ENCODE data around the gene PAX3. TPM values are rescaled to one million over a fixed set of nuclear protein-coding genes. Genes with fewer than 3 reads are reported as not detected.

The PAX3 gene
- polyA plus RNA-seq, 1 donor from 2014 or later, result not detected

DNA sequence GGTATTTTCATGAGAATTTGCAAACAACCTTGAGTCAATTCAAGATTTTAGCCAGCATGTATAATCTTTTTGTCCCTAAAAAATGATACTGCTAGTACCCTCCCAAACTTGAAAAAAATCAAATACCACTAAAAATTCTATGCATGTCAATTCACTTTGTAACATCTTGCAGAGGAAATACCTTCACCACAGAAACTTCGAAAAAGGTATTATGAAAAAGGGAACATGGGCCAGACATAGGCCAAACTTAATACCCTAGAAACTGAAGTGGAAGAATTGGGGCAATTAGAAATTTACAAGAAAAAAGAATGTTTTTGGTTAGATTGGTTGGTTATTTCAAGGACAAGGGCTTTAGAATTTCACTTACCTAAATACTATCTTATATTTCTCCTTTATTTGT is 48.5 kb downstream of the PAX3 start:
- Mint-ChIP-seq H3K27ac (no peak overlapping the region), H3K9me3 (no peaks in the 10 kb centered on the region), H3K27me3 (peaks cover 6% of the 10 kb centered on the region), H3K4me1 (no peaks in the 10 kb centered on the region), H3K4me3 (no peak overlapping the region), H3K36me3 (no peaks in the 10 kb centered on the region)

DNA sequence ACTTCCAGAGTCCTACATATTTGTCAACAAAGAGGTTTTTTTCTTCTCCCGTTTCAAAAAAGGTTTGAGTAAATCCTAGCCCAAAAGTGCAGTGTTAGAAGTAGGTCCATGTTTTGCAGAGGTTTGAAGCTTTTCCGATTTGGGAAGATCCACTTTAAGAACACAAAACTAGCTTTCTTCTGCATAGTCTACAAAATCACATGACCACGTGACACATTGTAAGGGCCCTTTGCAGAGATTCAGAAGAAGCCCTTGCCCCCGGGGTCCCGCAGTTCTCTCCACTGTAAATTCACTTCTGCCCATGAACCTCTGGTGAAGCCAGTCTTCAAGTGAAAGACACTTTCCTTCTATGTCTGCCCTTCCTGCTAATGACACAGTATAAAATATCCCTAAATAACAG is 49.4 kb downstream of the PAX3 start:
- Mint-ChIP-seq H3K9me3 (no peaks in the 10 kb centered on the region), H3K27me3 (peaks cover 6% of the 10 kb centered on the region), H3K4me3 (no peak overlapping the region), H3K36me3 (no peaks in the 10 kb centered on the region), H3K4me1 (no peaks in the 10 kb centered on the region), H3K27ac (no peak overlapping the region)

DNA sequence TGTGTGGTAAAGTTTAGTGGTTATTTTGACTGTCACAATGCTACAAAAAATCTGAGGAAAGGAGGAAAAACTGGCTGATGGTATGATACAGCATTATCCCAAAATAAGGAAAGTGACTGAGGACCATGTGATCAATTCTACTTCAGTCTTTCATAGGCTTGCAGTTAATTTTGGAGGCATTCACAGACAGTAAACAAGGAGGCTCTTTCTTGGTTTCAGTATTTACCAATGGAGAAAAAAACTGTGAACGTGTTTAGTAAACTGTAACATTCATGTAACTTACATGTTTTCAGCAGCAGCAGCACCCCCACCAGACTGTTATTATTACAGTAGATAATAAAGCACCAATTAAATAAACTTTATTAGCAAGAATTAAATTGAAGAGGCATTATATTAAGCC is 50.0 kb downstream of the PAX3 start:
- Mint-ChIP-seq H3K36me3 (no peaks in the 10 kb centered on the region), H3K4me3 (no peak overlapping the region), H3K9me3 (no peaks in the 10 kb centered on the region), H3K4me1 (no peaks in the 10 kb centered on the region), H3K27ac (no peak overlapping the region), H3K27me3 (peaks cover 6% of the 10 kb centered on the region)

DNA sequence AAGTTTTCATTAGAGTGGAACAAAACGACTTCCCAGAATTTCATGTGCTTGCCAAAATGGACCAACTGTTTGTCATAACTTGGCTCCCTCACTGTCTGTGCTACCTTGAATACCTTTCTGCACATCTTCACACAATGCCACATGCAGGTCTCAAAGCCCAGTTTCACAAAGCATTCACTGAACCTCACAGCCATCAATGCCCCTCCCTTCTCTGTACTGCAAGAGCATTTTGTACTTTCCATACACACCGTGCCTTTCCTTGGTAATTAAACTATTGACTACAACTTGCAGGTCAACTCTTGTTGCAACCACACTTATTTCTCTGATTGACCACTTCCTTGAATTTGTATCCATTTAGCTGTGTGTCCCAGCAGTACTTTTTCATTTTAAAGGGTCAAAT is 50.5 kb downstream of the PAX3 start:
- H3K36me3 Mint-ChIP-seq, result no peaks in the 10 kb centered on the region
- no peak overlapping the region for H3K27ac Mint-ChIP-seq
- peaks cover 6% of the 10 kb centered on the region for H3K27me3 Mint-ChIP-seq
- H3K4me3 Mint-ChIP-seq, result no peak overlapping the region
- no peaks in the 10 kb centered on the region for H3K9me3 Mint-ChIP-seq
- H3K4me1 Mint-ChIP-seq, result no peaks in the 10 kb centered on the region

DNA sequence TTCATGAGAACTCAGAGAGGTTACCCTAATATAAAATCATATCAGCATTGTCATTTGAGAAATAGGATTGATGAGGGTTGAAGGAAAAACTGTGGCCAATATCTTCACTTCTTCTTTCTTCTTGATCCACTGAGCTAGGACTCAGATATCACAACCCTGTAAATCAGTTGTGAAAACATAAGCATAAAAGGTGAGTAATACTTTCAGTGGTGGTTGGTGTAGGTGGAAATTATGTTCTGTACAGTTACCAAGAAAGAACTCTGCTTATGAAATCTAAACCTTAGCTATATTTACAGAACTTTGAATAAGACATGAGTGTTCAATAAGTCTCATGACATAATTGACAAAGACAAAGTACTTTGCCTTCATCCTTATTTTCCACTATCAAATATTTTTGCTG is 56.3 kb downstream of the PAX3 start:
- peaks cover 0 to 2% (median 0%) of the 10 kb centered on the region in 3 donors for H3K9me3 Mint-ChIP-seq
- H3K4me1 Mint-ChIP-seq, result no peaks in the 10 kb centered on the region
- H3K27me3 Mint-ChIP-seq, result peaks cover 15% of the 10 kb centered on the region
- no peak overlapping the region for H3K4me3 Mint-ChIP-seq
- H3K27ac Mint-ChIP-seq, result no peak overlapping the region
- no peaks in the 10 kb centered on the region for H3K36me3 Mint-ChIP-seq

DNA sequence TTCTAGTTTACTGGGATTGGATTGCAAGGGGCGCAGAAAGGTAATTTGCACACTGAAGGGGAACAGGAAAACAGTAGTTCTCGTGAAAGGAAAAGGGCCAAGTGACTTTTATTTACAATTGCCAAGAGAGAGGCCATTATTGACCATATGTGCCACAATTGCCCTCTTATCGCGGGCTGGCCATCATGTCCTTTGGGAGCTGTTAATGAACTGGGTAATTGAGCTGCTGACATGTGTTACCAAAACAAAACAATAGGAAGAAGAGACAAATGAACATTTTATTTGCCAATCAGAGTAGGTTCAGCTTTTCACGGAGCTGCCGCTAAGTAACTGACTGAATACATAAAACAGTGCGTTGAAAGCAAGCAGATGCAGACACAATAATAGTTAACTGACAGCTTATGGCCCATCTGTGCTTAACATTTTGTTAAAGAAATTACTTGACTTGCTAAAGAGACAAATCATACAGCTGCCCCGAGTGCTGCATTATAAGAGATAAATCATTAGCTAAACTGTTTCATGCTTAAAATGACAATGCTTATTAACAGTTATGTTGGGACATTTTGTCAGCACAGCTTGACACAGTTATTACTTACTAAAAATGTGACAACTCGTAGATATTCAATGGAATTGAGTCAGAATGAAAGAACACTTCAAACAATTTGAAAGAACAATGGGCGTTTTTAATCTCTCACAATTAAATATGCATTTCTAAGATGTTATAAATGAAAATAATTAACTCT is 57.5 kb downstream of the PAX3 start:
- Mint-ChIP-seq H3K4me1 (no peaks in the 10 kb centered on the region), H3K4me3 (no peak overlapping the region), H3K36me3 (no peaks in the 10 kb centered on the region), H3K9me3 (peaks cover 0 to 2% (median 0%) of the 10 kb centered on the region in 3 donors), H3K27ac (no peak overlapping the region), H3K27me3 (peaks cover 19% of the 10 kb centered on the region)

DNA sequence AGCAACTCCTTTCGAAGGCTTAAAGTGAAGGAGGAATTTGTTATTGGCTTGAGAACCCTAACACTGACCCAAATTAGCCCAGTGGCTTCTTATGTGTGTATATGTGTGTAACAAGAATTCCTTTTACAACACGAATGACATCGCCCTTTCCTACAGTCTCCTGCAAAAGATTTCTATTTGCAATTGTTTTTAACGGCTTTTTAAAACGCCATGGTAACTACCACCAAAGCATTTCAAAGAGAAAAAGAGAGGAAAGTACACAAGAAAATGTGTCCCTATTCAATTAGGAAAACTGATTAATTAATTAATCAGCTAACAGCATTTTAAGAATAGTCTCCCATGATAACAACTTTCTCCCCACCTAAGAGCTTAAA is 58.1 kb downstream of the PAX3 start:
- Mint-ChIP-seq H3K36me3 (no peaks in the 10 kb centered on the region), H3K9me3 (peaks cover 0 to 2% (median 0%) of the 10 kb centered on the region in 3 donors), H3K4me3 (no peak overlapping the region), H3K4me1 (no peaks in the 10 kb centered on the region), H3K27ac (no peak overlapping the region), H3K27me3 (peaks cover 19% of the 10 kb centered on the region)

DNA sequence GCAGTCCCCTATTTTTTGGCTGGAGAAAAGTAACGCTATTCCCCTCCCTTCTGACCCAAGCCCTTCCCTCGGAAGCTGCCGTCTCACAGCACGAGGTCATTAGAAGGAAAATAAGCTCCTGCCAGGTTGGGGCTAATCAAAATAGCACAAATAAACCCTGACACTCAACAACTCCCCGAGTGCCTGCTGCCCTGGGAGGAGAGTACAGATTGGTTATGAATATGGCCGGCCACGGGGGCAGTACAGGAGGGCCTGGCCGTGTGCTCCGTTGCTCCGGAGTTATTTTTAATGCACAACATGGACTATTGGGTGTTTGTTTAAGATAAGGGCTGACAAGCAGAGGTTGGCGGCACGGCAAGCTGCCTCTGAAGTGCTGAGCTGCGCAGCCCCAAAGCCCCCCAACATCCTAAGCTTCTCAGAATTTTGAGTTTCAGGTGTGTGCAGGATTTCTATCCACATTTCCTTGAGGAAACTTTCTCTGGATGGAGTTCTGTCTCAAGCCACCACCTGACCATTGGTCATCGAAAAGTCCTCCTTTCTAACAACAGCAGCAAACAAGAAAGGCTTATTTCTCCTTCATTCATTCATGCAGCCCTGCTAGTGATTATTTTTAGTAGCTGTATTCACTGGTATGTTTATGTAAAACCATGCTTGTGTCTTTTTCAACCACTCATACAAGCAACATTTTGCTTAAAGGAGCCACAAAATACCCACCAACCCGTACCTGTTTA is 58.7 kb downstream of the PAX3 start:
- Mint-ChIP-seq H3K36me3 (no peaks in the 10 kb centered on the region), H3K27me3 (peaks cover 19% of the 10 kb centered on the region), H3K27ac (no peak overlapping the region), H3K4me1 (no peaks in the 10 kb centered on the region), H3K4me3 (no peak overlapping the region), H3K9me3 (peaks cover 0 to 2% (median 0%) of the 10 kb centered on the region in 3 donors)

DNA sequence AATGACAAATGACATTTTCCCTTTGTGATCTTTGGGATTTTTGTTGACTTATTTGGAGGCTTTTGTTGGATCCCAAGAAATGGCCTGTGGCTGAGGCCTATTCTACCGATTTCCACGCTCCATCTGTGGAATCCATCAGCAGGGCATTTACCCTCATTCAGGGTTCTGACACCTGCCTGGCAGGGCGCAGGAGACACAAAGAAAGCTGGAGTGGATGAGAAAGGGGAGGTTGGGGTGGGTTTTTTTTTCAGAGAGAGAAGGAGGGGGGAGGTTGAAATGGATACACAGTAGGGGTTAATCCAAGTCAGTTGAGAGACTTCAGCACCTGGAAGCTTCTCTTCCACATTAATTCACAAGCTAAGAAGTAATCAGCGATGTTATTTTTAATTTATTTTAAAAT is 59.7 kb downstream of the PAX3 start:
- Mint-ChIP-seq H3K4me3 (no peak overlapping the region), H3K36me3 (no peaks in the 10 kb centered on the region), H3K27ac (no peak overlapping the region), H3K9me3 (peaks cover 0 to 2% (median 0%) of the 10 kb centered on the region in 3 donors), H3K4me1 (no peaks in the 10 kb centered on the region), H3K27me3 (peaks cover 21% of the 10 kb centered on the region)

DNA sequence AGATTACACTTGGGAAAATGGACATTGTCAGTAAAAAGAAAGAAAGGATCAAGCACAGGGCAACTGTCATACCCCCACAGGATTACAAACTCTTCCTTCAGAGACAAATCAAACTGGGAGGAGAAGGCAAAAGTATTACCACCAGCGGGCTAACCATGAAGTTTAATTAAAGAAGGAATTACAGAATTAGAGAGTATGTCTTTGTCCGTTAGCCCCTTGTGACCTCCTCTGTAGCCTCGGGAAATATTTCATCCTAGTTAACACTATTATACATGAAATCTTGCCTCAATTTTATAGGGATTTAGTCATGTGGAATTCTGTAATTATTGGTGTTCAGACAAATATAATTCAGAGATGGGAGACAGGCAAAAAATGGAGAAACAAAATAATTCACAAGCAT is 60.7 kb downstream of the PAX3 start:
- Mint-ChIP-seq H3K9me3 (peaks cover 0 to 2% (median 0%) of the 10 kb centered on the region in 3 donors), H3K36me3 (no peaks in the 10 kb centered on the region), H3K27me3 (peaks cover 21% of the 10 kb centered on the region), H3K27ac (no peak overlapping the region), H3K4me3 (no peak overlapping the region), H3K4me1 (no peaks in the 10 kb centered on the region)

DNA sequence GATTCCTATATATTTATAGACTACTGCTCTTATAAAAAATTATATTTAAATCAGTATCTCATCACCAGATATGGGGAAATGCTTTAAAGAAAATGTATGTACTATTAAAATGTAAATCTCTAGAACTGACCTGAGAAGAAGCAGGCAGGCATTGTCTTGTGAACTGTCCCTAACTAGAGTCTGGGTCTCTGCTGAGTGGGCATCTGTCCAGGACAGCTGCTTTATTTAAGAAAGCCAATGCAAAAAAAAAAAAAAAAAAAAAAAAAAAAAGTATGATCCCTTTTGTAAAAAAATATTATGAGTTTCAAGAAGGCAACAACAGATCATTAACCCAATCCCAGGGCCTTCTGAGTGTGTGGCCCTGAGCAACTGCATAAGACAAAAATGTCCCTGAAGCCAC is 66.0 kb downstream of the PAX3 start:
- H3K27me3 Mint-ChIP-seq, result peaks cover 7% of the 10 kb centered on the region

DNA sequence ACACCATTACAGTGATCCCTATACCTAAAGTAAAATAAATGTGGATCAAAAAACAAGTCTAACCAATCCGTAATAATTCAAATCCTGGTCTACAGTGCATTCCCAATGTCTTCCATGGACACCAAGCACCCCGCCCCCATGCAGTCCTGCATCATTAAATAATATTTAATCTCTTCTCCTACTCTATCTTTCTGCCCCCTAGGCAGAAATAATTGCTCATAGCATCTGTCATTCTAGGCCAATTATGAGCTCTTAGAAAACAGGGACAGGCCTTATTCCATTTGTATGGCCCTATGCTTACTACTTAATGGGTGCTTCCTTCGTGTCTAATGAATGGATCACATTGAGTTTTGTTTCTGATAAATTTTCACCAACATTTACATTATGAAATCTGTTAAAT is 66.4 kb downstream of the PAX3 start:
- no peaks in the 10 kb centered on the region for H3K4me1 Mint-ChIP-seq
- H3K27me3 Mint-ChIP-seq, result peaks cover 6% of the 10 kb centered on the region
- H3K27ac Mint-ChIP-seq, result no peak overlapping the region
- no peak overlapping the region for H3K4me3 Mint-ChIP-seq
- H3K36me3 Mint-ChIP-seq, result no peaks in the 10 kb centered on the region
- peaks cover 0 to 1% (median 0%) of the 10 kb centered on the region in 3 donors for H3K9me3 Mint-ChIP-seq

More for the DNA sequence above, 66.0 kb downstream of the PAX3 start:
- Mint-ChIP-seq H3K4me1 (no peaks in the 10 kb centered on the region), H3K27ac (no peak overlapping the region), H3K4me3 (no peak overlapping the region), H3K36me3 (no peaks in the 10 kb centered on the region), H3K9me3 (peaks cover 0 to 2% (median 0%) of the 10 kb centered on the region in 3 donors)

DNA sequence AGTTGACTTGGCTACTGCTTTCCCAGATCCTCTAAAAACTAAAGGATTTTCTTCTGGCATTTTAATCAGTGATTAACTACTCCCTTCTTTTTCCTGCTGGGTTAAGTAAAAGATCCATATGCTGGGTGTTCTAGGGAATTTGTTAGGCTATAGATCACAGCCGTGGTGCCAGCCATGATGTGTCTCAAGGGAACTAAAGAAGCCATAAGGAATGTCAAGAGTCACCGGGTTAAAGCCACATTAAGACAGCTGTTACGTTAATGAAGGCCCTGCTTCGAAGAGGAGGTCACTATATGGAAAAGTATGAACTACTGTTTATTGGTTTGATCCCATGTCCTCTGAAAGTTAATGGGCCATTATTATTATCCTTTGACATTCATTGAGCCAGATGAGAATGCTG is 70.7 kb downstream of the PAX3 start:
- Mint-ChIP-seq H3K27ac (no peak overlapping the region), H3K27me3 (no peaks in the 10 kb centered on the region), H3K36me3 (no peaks in the 10 kb centered on the region), H3K4me3 (no peak overlapping the region), H3K9me3 (peaks cover 0 to 1% (median 0%) of the 10 kb centered on the region in 3 donors), H3K4me1 (no peaks in the 10 kb centered on the region)

DNA sequence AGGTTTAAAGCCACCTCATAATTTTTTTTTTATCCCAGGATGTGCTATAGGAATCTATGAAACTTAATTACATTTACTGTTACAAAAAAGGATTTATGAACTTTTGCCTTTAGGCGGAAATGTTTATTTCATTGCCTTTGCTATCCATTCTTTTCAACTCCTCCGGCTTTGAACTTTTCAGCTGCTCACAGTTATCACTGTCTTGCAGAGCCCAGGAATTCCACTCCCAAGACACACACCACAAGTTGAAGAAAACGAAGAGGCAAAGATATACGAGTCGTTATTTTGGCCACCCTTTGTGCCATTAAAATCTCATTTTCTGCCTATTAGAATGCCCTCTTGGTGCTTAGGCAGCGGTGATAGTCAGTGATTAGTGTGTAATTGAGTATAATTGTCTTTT is 80.0 kb downstream of the PAX3 start:
- Mint-ChIP-seq H3K36me3 (no peaks in the 10 kb centered on the region), H3K27ac (no peak overlapping the region), H3K4me1 (no peaks in the 10 kb centered on the region), H3K4me3 (no peak overlapping the region), H3K9me3 (no peaks in the 10 kb centered on the region), H3K27me3 (peaks cover 7% of the 10 kb centered on the region)

DNA sequence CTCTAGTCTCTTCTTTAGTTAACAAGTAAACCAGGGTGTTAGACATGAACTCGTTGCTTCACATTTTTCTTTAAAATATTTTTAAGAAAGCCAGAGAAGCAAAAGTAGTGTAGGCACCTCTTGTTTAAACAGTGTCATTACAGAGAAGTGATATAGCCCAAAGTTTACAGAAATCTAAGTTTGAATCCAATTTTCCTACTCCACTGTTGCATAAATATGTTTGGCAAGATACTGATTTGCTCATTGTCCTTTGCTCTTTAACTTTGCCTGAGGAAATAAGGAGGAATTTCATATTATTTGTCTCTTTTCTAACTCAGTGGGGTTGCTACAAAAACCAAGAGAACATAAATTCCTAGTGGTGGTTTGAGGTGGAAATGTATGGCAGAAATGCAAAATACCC is 81.1 kb downstream of the PAX3 start:
- Mint-ChIP-seq H3K4me1 (no peaks in the 10 kb centered on the region), H3K4me3 (no peak overlapping the region), H3K27ac (no peak overlapping the region), H3K9me3 (no peaks in the 10 kb centered on the region), H3K36me3 (no peaks in the 10 kb centered on the region), H3K27me3 (peaks cover 7% of the 10 kb centered on the region)

DNA sequence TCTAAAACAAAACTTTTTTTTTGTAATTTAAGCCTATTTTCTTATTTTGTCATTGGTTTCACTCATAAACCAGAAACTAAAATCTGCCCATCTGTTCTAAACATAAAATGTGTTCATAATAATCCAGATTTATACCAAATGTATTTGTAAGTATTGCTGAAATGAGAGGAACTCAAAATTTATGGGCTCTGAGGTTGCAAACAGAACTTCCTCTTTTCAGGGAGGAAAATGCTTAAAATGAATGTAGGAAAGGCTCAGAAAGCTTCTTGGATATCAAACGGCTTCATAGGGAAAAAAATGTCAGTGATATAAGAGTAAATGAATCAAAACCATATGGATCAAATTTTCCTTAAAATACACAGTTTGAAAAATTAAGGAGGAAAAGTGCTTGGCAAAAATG is 83.9 kb downstream of the PAX3 start:
- no peak overlapping the region for H3K4me3 Mint-ChIP-seq

More for the DNA sequence above, 83.9 kb downstream of the PAX3 start:
- Mint-ChIP-seq H3K36me3 (no peaks in the 10 kb centered on the region), H3K4me1 (no peaks in the 10 kb centered on the region), H3K9me3 (no peaks in the 10 kb centered on the region), H3K27ac (no peak overlapping the region), H3K27me3 (no peaks in the 10 kb centered on the region)
